ENCODE measurements around the gene SLC35C1.

The SLC35C1 gene

DNA sequence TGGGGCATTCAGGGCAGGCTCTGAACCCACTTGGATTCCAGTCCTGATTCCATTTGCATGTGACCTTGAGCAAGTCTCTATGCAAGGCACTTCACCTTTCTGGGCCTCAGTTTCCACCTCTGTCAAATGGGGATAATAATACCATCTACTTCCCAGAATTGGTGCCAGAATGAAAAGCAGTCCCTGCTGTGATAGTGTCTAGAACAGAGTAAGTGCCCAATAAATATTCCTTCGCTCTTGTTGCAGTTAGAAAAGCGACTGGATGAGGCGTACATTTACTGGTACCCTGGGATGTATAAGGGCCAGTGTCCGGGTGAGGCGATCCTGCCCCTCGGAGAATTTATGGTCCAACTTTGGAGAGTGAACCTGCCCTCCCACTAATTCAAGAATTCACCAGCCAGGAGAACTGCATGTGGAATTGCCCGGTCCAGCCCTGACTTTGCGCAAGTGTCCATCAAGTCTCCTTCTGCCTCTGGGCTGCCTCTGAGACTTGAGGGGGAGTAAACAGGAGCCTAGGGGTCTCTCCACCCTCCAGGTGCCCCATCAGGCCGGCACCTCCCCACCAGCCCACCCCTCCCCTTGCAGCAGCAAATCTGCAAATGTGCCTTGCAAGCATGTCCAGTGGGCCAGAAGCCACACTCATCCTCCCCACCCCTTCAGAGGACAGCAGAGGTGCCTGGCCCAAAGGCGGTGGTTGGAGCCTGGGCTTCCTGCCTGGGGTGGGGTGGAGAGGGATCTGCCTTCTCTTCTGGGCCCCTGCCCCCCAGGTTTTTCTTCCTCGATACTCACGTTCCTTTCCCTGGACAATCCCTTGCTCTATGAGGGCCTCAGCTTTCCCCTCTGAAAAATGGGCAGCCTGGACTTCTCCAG, 30.9 kb upstream of the SLC35C1 start:
- no peak for TF ChIP-seq SIN3A (IDR thresholded peaks at IDR 0.05; ENCODE audit: borderline replicate concordance, insufficient read depth, low read length)
- no peak for TF ChIP-seq POLR2AphosphoS5 (IDR thresholded peaks at IDR 0.05; ENCODE audit: low read depth, low read length)
- TF ChIP-seq, protein P1, sequence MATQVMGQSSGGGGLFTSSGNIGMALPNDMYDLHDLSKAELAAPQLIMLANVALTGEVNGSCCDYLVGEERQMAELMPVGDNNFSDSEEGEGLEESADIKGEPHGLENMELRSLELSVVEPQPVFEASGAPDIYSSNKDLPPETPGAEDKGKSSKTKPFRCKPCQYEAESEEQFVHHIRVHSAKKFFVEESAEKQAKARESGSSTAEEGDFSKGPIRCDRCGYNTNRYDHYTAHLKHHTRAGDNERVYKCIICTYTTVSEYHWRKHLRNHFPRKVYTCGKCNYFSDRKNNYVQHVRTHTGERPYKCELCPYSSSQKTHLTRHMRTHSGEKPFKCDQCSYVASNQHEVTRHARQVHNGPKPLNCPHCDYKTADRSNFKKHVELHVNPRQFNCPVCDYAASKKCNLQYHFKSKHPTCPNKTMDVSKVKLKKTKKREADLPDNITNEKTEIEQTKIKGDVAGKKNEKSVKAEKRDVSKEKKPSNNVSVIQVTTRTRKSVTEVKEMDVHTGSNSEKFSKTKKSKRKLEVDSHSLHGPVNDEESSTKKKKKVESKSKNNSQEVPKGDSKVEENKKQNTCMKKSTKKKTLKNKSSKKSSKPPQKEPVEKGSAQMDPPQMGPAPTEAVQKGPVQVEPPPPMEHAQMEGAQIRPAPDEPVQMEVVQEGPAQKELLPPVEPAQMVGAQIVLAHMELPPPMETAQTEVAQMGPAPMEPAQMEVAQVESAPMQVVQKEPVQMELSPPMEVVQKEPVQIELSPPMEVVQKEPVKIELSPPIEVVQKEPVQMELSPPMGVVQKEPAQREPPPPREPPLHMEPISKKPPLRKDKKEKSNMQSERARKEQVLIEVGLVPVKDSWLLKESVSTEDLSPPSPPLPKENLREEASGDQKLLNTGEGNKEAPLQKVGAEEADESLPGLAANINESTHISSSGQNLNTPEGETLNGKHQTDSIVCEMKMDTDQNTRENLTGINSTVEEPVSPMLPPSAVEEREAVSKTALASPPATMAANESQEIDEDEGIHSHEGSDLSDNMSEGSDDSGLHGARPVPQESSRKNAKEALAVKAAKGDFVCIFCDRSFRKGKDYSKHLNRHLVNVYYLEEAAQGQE (IDR thresholded peaks at IDR 0.05; ENCODE audit: insufficient read depth in 1 of 2, low read depth in 2 of 2, low read length in 2 of 2) = no peak
- TF ChIP-seq TAF1 (IDR thresholded peaks at IDR 0.05; ENCODE audit: borderline replicate concordance, insufficient read depth, low read length) = no peak
- TF ChIP-seq FOXP2 (optimal IDR thresholded peaks at IDR 0.05; ENCODE audit: borderline replicate concordance, extremely low read depth, extremely low read length, insufficient read depth) = no peak

DNA sequence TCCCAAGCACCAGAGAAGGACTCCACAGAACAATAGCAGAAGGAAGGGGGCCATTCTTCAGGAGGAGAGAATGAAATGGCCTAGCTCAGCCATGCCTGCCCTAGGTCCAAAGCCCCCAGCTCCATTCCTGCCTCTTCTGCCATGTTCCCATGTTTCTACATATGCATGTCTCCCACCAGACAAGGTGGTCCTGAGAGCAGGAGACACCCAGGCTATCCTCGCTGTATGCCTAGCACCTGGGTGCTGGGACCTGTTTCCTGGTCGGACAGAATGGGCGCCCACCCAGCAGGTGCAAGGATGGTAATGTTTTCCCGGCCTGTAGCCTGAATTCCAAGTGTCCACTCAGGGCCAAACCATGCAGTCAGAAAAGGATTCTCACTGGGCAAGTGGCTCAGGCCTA, 30.2 kb upstream of the SLC35C1 start:
- TF ChIP-seq FOXP2 (optimal IDR thresholded peaks at IDR 0.05; ENCODE audit: borderline replicate concordance, extremely low read depth, extremely low read length, insufficient read depth) = no peak
- no peak for TF ChIP-seq TAF1 (IDR thresholded peaks at IDR 0.05; ENCODE audit: borderline replicate concordance, insufficient read depth, low read length)
- no peak for TF ChIP-seq SIN3A (IDR thresholded peaks at IDR 0.05; ENCODE audit: borderline replicate concordance, insufficient read depth, low read length)

DNA sequence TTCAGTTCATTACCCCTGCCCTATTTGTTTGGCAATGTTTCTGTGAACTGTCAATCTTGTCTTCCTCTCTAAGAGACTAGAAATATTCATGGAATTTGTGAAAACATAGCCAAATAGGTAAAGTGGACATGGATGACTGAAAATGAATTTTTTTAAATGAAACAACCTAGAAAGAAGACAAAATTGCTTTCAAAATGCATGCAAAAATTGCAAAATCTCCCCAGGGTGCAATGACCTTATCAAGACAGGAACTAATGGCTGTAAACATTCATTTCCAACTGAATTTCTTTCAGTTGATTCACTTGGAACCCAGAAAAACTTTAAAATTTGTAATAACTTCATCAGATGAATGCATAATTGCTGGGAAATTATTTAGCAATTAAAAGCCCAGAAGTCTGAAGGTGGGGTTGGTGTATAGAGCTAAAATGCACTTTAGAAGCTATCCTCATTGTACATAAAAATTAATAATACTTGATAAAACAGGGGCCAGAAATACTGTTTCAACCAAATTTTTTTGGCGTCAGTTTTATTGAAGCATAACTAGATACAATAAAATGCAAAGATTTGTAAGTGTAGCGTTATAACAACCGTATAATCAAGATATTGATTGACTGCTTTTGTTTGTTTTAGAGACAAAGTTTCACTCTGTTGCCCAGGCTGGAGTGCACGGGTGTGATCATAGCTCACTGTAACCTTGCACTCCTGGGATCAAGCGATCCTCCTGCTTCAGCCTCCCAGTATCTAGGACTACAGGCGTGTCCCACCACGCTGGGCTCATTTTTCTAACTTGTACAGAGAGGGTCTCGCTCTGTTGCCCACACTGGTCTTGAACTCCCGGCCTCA, 27.6 kb upstream of the SLC35C1 start:
- TF ChIP-seq FOXP2 (optimal IDR thresholded peaks at IDR 0.05; ENCODE audit: borderline replicate concordance, extremely low read depth, extremely low read length, insufficient read depth) = no peak
- no peak for TF ChIP-seq TAF1 (IDR thresholded peaks at IDR 0.05; ENCODE audit: borderline replicate concordance, insufficient read depth, low read length)
- no peak for TF ChIP-seq POLR2AphosphoS5 (IDR thresholded peaks at IDR 0.05; ENCODE audit: low read depth, low read length)
- TF ChIP-seq, protein P1 (IDR thresholded peaks at IDR 0.05; ENCODE audit: insufficient read depth in 1 of 2, low read depth in 2 of 2, low read length in 2 of 2) = no peak
- no peak for TF ChIP-seq SIN3A (IDR thresholded peaks at IDR 0.05; ENCODE audit: borderline replicate concordance, insufficient read depth, low read length)

DNA sequence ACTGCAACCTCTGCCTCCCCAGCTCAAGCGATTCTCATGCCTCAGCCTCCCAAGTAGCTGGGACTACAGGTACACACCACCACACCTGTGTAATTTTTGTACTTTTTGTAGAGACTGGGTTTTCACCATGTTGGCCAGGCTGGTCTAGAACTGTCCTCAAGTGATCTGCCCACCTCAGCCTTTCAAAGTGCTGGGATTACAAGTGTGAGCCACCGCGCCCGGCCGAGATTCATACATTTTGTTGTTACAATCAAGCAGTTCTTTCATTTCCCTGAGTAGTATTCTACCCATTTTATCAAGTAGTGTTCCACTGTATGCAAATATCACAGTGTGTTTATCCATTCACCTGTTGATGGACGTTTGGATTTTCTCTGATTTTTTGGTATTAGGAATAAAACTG, 26.6 kb upstream of the SLC35C1 start:
- no peak for TF ChIP-seq POLR2AphosphoS5 (IDR thresholded peaks at IDR 0.05; ENCODE audit: low read depth, low read length)

DNA sequence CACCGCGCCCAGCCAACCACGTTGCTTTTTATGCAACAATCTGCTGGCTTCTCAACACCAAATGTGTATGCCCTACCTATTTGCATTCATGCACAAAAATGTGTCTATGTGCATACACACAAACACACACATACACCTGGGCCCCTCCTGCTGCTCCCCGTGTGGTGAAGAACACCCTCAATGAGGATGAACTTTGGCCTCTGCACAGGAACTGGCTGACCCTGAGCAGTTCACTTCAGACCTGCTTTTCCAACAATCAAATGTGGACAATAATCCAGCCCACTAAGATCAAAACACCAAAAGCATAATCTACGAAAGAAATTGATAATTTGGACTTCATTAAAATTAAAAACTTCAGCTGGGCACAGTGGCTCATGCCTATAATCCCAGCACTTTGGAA, 25.3 kb upstream of the SLC35C1 start:
- TF ChIP-seq FOXP2 (optimal IDR thresholded peaks at IDR 0.05; ENCODE audit: borderline replicate concordance, extremely low read depth, extremely low read length, insufficient read depth) (no peak), SIN3A (IDR thresholded peaks at IDR 0.05; ENCODE audit: borderline replicate concordance, insufficient read depth, low read length) (no peak), TAF1 (IDR thresholded peaks at IDR 0.05; ENCODE audit: borderline replicate concordance, insufficient read depth, low read length) (no peak), POLR2AphosphoS5 (IDR thresholded peaks at IDR 0.05; ENCODE audit: low read depth, low read length) (no peak)
- TF ChIP-seq, protein P1 (IDR thresholded peaks at IDR 0.05; ENCODE audit: insufficient read depth in 1 of 2, low read depth in 2 of 2, low read length in 2 of 2) = no peak
